ENCODE measurements around the gene NOL9.

DNA sequence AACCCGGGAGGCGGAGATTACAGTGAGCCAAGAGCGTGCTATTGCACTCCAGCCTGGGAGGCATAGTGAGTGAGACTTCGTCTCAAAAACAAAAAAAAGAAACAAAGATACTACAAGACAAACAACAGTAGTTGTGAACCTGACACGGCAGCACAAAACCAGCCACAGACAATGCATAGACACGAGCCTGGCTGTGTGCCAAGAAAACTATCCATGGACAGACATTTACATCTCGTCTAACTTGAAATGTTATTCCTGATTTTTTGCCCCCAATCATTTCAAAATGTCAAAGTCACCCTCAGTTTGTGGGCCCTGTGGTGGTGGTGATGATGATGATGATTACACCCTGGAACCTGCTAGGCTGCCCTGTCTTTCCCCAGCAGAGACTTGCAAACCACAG is 42.0 kb upstream of the NOL9 start:
- TF ChIP-seq CTCF (IDR thresholded peaks at IDR 0.05): no peak
- no peak for TF ChIP-seq POLR2AphosphoS5 (IDR thresholded peaks at IDR 0.05)

Data from stomach (tissue), 4 donors.